ENCODE measurements around the gene BCO2. TPM values are rescaled to one million over a fixed set of nuclear protein-coding genes. Genes with fewer than 3 reads are reported as not detected.

The BCO2 gene
- total RNA-seq (2022; extraction: Qiagen RNA extraction) = 0.40 to 1.2 TPM (median 0.80 TPM) in 5 replicates

GRCh38 chr11:112174789-112175598 lies at the start of gene BCO2:
BCO2 (plus strand) TSS chr11:112175512; CDS start chr11:112175602, 90 bp downstream.

GRCh38 chr11:112163875-112164685 lies 11.2 kb upstream of the BCO2 start, which contains the start of gene IL18:
IL18 (minus strand) TSS chr11:112164094; CDS start chr11:112155053, 9,041 bp downstream.

GRCh38 chr11:112167145-112167544 lies 8.2 kb upstream of the BCO2 start, which contains the start of gene TEX12:
TEX12 (plus strand) TSS chr11:112167372; CDS start chr11:112169269, 1,897 bp downstream.

GRCh38 chr11:112226062-112226830 lies 50.9 kb downstream of the BCO2 start, which contains the start of gene PTS:
PTS (plus strand) TSS chr11:112226428; CDS start chr11:112226444, 16 bp downstream.

GRCh38 chr11:112260490-112260889 lies 85.2 kb downstream of the BCO2 start, which contains the start of gene PLET1:
PLET1 (minus strand) TSS chr11:112260860; CDS start chr11:112260589, 271 bp downstream.

Other genes with a start within 250 kb of the BCO2 start
- 4.1 to 7.5 TPM (median 6.9 TPM) in 5 replicates for gene DIXDC1, start 238.2 kb upstream of the BCO2 start, total RNA-seq (2022; extraction: Qiagen RNA extraction)
- 24.4 to 33.2 TPM (median 28.3 TPM) in 5 replicates for gene DLAT, start 150.1 kb upstream of the BCO2 start, total RNA-seq (2022; extraction: Qiagen RNA extraction)
- 0.77 to 1.5 TPM (median 0.99 TPM) in 5 replicates for gene PIH1D2, start 101.5 kb upstream of the BCO2 start, total RNA-seq (2022; extraction: Qiagen RNA extraction)
- gene NKAPD1, start 101.2 kb upstream of the BCO2 start, total RNA-seq (2022; extraction: Qiagen RNA extraction) = 12.1 to 18.8 TPM (median 14.4 TPM) in 5 replicates
- 67.1 to 72.7 TPM (median 69.5 TPM) in 5 replicates for gene TIMM8B, start 88.8 kb upstream of the BCO2 start, total RNA-seq (2022; extraction: Qiagen RNA extraction)
- gene SDHD, start 88.6 kb upstream of the BCO2 start, total RNA-seq (2022; extraction: Qiagen RNA extraction) = 66.2 to 98.0 TPM (median 68.1 TPM) in 5 replicates
- 92.2 to 108 TPM (median 101 TPM) in 5 replicates for gene IL18, start 11.4 kb upstream of the BCO2 start, total RNA-seq (2022; extraction: Qiagen RNA extraction)
- 0.17 TPM in 1 of 5 replicates, not detected in the others for gene TEX12, start 8.1 kb upstream of the BCO2 start, total RNA-seq (2022; extraction: Qiagen RNA extraction)
- 30.4 to 33.1 TPM (median 31.7 TPM) in 5 replicates for gene PTS, start 50.9 kb downstream of the BCO2 start, total RNA-seq (2022; extraction: Qiagen RNA extraction)
- not detected in 5 replicates for gene PLET1, start 85.3 kb downstream of the BCO2 start, total RNA-seq (2022; extraction: Qiagen RNA extraction)

All from A549 treated with CORT108297 at 1 μM for 4 hours (cell line).